Adrenal gland (tissue), 5 donors: ENCODE results near the gene TBC1D9B.

ENCODE experiments used
- CTCF ChIP-seq, 6 experiments: fragments of 450-650 bp in 4 of 6; fragments of 200-600 bp in 2 of 6; sonication (generic) in 1 of 6; IDR thresholded peaks; 1 replicate in 5 of 6; 2 replicates in 1 of 6; pipeline versions ENCODE4 v1.5.1 to v1.8.0; 2016 to 2021; ENCODE audit warnings: antibody characterized with exemption in 6 of 6, mild to moderate bottlenecking in 2 of 6, moderate library complexity in 1 of 6
- POLR2A ChIP-seq, 2 donors: fragments of 450-650 bp; IDR thresholded peaks; one replicate each; pipeline ENCODE4 v1.6.1; 2017; ENCODE audit warnings: antibody characterized with exemption in 2 of 2, mild to moderate bottlenecking in 2 of 2, moderate library complexity in 1 of 2
- donor health status: DM: no; HTN: no; CAD: no.

GRCh38 chr5:179909224-179909623, 1.5 kb upstream of the TBC1D9B start:
- no peak for TF ChIP-seq CTCF (IDR thresholded peaks at IDR 0.05)
- TF ChIP-seq POLR2A (IDR thresholded peaks at IDR 0.05) = no peak
